Choroid plexus epithelial cell (primary cell): Measurements from ENCODE around the gene RNASE13.

ENCODE experiments used
- DNase-seq: peaks from one replicate; pipeline ENCODE4 v3.0.0-alpha.2; 2010; ENCODE audit warnings: low read depth
- H3K4me3 ChIP-seq: 2 replicates; pipeline ENCODE4 v1.5.1; 2011; ENCODE audit warnings: low read depth, mild to moderate bottlenecking, control low read depth, low read length, moderate library complexity
- TF ChIP-seq, protein P1 (sequence below): conservative IDR thresholded peaks from 2 replicates; pipeline ENCODE4 v1.5.1; 2011; ENCODE audit warnings: low read depth, mild to moderate bottlenecking, control low read depth, inconsistent platforms, low read length, moderate library complexity

Gene RNASE13, protein sequence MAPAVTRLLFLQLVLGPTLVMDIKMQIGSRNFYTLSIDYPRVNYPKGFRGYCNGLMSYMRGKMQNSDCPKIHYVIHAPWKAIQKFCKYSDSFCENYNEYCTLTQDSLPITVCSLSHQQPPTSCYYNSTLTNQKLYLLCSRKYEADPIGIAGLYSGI

DNA sequence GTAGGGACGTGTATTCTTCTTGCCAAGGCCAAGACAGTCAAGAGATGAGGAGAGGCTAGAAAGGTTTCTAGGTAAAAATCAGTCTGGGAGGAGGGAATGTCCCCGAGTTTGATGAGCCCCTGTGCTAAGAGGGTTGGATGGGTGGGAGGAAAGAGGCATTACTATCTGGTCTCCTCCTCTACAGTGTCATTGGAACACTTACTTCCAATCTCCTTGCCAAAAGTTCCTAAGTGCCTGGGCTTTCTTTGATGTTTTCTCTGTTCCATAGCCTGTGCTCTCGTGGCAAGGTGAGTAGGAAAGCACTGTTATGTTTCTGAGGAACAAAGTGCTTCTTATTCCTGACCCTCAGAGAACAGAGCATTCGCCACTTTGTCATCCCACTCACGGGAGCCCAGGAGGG is at the start of gene RNASE13:
TSS of gene RNASE13 (minus strand) at position 101 of the 400 bp plus-strand sequence. CDS start 519 bp downstream, outside the sequence.
- no peak for DNase-seq
- TF ChIP-seq, protein P1, sequence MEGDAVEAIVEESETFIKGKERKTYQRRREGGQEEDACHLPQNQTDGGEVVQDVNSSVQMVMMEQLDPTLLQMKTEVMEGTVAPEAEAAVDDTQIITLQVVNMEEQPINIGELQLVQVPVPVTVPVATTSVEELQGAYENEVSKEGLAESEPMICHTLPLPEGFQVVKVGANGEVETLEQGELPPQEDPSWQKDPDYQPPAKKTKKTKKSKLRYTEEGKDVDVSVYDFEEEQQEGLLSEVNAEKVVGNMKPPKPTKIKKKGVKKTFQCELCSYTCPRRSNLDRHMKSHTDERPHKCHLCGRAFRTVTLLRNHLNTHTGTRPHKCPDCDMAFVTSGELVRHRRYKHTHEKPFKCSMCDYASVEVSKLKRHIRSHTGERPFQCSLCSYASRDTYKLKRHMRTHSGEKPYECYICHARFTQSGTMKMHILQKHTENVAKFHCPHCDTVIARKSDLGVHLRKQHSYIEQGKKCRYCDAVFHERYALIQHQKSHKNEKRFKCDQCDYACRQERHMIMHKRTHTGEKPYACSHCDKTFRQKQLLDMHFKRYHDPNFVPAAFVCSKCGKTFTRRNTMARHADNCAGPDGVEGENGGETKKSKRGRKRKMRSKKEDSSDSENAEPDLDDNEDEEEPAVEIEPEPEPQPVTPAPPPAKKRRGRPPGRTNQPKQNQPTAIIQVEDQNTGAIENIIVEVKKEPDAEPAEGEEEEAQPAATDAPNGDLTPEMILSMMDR, result no peak

DNA sequence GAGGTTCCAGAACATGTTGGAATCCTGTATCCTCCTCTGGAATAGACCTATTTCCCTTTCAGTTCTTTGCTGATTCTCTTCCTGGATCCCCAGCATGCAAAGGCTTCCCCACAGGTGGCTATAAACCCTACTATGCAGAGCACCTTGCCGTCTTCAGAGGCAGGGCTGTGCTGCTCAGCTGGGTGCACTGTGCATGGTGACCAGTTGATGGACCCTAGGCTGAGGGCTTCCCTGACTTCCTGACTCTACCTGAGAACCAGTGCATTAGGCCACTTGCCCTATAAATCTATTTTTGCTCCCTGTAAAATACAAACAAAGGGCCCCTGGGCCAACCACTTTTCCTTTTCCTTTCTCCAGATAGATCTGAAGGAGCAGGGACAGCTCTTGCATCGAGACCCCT is 49.8 kb upstream of the RNASE13 start:
- H3K4me3 ChIP-seq, result no peak overlapping the region
- TF ChIP-seq, protein P1, result no peak
- DNase-seq, result no peak

More for the DNA sequence above, at the start of gene RNASE13:
- H3K4me3 ChIP-seq, result no peak within 1 kb of the TSS

DNA sequence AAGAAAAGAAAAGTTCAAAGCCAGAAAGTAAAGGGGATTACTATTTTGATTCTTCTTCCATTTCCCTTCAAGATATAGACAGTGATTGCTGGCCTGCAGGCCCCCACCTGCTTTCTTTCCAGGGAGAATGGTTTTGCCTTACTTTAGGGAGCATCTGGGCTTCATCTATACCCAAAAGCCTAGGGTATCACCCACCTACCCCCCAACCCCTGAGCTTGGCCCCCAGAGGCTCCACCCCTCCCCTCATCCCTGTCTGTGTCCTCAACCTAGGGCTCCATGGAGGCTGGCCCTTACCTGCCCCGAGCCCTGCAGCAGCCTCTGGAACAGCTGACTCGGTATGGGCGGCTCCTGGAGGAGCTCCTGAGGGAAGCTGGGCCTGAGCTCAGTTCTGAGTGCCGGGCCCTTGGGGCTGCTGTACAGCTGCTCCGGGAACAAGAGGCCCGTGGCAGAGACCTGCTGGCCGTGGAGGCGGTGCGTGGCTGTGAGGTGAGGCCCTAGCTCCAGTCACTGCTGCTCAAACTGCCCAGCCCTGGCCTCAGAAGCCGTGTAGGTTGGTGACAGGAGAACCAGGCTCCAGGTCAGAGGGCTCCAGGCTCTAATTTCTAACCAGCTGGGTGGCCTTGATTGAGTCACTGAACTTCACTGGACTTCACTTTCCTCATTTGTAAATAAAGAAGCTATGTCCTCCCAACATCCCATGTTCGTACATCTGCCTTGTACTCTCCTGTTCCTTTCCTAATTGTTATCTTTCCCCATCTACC is 49.1 kb upstream of the RNASE13 start:
- DNase-seq, result no peak
- no peak overlapping the region for H3K4me3 ChIP-seq
- TF ChIP-seq, protein P1, result no peak

DNA sequence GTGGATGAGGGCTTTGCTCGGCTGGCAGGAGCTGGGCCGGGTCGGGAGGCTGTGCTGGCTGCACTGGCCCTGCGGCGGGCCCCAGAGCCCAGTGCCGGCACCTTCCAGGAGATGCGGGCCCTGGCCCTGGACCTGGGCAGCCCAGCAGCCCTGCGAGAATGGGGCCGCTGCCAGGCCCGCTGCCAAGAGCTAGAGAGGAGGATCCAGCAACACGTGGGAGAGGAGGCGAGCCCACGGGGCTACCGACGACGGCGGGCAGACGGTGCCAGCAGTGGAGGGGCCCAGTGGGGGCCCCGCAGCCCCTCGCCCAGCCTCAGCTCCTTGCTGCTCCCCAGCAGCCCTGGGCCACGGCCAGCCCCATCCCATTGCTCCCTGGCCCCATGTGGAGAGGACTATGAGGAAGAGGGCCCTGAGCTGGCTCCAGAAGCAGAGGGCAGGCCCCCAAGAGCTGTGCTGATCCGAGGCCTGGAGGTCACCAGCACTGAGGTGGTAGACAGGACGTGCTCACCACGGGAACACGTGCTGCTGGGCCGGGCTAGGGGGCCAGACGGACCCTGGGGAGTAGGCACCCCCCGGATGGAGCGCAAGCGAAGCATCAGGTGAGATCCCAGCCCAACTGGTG is 47.0 kb upstream of the RNASE13 start:
- TF ChIP-seq, protein P1, result no peak
- H3K4me3 ChIP-seq, result no peak overlapping the region
- DNase-seq, result no peak

DNA sequence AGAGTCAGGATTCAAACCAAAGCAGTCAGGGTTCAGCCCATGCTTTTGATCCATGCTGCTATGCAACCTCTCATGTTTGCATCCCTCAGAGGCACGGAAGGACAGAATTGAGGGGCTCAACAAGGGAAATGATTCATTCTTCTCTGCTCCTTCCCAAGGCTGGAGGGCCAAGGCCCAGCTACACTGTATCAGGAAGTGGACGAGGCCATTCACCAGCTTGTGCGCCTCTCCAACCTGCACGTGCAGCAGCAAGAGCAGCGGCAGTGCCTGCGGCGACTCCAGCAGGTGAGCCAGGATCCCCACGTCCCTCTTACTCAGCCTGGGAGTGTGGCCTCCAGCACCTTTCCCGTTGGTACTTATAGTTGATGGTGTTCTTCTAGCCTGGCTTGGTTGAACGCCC is 44.1 kb upstream of the RNASE13 start:
- TF ChIP-seq, protein P1, result no peak
- no peak for DNase-seq
- H3K4me3 ChIP-seq, result no peak overlapping the region

DNA sequence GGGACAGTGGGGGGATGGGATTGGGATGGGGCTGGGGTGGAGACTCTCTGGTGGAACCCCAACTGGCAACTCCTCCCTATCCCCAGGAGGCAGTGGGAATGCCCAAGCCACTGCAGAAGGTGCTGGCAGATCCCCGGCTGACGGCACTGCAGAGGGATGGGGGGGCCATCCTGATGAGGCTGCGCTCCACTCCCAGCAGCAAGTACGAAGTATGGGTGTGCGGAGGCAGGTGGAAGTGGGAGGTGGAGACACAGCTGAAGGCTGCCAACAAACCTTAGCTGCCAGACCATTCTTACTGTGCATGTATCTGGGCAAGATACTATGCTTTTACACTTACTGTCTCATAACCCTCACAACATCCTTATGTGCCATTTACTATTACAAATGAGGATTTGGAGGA is 43.7 kb upstream of the RNASE13 start:
- TF ChIP-seq, protein P1, result no peak
- no peak for DNase-seq
- H3K4me3 ChIP-seq, result no peak overlapping the region

DNA sequence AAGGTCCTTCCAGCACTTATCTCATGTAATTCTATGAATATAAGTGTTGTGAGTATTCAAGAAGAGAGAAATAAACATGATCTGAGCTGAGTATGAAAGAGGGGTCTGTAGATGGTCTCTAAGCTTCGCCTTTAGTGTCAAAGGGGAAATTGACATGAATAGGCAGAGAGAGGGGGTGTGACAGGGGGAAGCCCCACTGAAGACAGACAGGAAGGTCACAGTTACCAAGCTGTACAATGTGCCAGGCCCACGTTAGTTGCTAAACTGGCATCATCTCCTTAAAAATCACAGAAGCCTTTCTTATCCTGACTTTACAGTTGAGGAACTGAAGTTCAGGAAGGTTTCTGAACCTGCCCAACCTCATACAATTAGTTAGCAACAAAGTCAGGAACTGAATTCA is 43.1 kb upstream of the RNASE13 start:
- no peak for DNase-seq
- TF ChIP-seq, protein P1, result no peak
- no peak overlapping the region for H3K4me3 ChIP-seq
